NCI-H1417 (cell line): ENCODE results near the gene ELF1.
"Not testable (repeated sequence)": the region's sequence is repeated elsewhere in the genome, so short reads cannot be mapped to it uniquely, and the experiment has no call there.

Experiments used
- DNase-seq, 3 experiments: peaks; one replicate each; lab custom pipeline; 2025; lab: John Stamatoyannopoulos, UW

Gene ELF1

DNA sequence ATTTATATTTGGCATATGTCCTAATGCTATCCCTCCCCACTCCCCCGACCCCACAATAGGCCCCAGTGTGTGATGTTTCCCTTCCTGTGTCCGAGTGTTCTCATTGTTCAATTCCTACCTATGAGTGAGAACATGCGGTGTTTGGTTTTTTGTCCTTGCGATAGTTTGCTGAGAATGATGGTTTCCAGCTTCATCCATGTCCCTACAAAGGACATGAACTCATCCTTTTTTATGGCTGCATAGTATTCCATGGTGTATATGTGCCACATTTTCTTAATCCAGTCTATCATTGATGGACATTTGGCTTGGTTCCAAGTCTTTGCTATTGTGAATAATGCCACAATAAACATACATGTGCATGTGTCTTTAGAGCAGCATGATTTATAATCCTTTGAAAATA, 23.3 kb upstream of the ELF1 start:
- DNase-seq, result not testable (repeated sequence)

DNA sequence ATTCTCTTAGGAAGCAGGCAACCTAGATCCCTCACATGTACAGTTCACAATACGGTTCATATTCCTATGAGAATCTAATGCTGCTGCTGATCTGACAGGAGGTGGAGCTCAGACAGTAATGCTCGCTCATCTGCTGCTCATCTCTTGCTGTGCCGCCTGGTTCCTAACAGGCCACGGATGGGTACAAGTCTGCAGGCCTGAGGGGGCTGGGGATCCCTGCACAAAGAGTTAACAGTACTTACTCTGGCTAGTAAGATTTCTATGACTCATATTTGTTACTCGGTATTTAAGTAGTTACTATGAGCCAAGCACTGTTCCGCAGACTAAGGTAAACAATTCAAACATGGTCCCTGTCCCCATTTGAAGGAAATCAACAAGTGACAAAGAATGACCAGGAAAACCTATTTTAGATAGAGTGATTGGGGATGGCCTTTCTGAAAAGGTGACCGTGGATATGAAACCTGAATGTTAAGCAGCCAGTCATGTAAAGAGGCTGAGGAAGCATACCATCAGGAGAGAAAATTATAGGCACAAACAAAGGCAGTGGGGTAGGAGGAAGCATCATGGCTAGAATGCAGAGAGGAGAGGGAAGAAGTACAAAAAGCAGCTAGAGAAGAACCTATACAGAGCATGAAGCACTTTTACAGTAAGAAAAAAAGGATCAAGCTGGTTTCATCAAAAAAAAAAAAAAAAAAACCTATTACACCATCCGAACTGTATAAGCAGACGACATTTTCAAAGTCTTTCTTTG, 21.6 kb upstream of the ELF1 start:
- DNase-seq, result no peak

DNA sequence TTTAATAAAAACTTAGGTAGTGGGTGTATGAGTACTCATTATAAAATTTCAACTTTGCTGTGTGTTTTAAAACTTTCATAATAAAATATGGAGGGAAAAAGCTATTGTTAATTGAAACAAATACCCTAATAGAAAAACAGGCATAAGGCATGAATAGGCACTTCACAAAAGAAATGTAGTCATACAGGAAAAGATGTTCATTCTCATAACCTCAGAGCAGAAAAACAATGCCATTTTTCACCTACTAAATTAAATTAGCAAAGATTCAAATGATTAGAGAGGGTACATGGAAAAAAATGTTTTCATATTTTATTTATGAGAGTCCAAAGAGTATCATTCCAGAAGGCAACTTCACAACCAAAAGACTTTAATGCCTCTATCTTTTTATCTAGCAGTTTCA, 20.6 kb upstream of the ELF1 start:
- DNase-seq, result no peak

DNA sequence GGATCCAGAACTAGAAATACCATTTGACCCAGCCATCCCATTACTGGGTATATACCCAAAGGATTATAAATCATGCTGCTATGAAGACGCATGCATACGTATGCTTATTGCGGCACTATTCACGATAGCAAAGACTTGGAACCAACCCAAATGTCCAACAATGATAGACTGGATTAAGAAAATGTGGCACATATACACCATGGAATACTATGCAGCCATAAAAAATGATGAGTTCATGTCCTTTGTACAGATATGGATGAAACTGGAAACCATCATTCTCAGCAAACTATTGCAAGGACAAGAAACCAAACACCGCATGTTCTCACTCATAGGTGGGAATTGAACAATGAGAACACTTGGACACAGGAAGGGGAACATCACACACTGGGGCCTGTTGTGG, 17.4 kb upstream of the ELF1 start:
- not testable (repeated sequence) for DNase-seq

DNA sequence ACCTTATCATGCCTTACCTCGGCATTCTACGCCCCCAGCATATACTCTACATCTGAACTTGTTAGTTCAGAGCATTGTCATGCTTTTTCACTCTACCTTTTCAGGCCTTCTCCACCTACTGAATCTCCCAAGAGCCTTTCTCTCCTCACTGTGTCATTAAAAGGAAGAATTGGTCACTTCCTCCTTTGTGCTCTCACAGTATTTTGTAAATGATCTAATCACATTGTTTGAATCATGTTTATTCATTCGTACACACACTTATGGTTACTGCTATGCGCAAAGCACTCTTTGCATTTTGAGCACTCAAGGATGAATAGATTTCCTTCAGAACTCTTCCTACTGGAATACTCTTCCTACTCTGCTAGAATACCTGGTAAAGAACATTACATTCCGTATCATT, 15.8 kb upstream of the ELF1 start:
- no peak for DNase-seq

DNA sequence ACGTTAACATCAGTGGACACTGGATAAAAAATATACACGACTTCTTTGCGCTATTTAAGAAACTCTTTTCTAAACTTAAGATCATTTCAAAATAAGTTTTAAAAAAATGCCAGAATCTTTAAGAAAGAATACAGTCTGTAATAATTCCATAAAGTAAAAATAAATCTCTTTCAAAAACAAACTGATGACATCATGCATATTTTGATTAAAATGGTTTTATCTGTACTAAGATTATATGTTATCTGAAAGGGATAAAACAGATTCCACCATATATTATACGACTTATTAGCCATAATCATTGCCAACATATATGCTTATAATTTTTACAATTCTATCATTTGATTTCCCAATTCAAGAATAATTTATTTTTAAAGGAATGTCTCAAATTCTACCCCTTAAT, 15.3 kb upstream of the ELF1 start:
- no peak for DNase-seq

DNA sequence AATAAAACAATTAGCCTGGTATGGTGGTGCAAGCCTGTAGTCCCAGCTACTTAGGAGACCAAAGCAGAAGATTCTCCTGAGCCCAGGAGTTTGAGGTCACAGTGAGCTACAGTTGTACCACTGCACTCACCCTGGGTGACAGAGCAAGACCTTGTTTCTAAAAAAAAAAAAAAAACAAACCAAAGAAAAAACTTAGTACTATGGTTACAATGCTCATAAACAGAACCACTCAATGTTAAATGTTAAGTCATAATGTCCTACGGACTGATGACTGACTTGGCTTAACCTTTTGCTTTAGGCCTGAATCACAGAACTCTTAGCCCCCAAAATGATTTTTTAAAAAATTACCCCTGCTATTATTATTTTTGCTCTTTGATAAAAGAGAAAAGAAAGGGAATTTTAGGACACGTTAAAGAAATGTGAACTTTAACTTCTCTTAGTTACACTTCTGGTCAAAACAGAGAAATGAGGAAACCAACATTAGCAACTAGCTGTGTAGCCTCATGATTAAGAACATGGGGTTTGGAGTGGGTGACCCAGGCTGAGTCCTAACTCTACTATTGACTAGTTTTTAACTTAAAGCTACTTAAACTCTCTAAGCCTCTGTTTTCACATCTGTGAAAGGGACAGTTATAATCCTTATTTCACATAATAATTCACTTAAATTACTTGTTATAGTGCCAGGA, 13.7 kb upstream of the ELF1 start:
- DNase-seq, result no peak

DNA sequence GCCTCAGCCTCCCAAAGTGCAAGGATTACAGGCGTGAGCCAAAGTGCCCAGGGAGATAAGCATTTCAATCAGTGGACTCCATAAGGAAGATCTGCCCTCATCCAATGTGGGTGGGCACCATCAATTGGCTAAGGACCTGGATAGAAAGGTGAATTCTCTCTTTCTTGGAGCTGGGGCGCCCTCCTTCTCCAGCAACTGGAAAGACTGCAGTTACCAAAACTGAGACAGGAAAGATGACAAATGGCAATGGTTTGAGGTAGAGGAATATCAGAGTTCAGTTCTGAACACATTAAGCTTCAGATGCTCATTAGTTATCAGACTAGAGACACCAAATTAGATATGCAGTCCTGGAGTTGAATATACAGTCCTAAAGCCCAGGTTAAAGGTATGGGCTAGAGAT, 10.5 kb upstream of the ELF1 start:
- DNase-seq, result no peak

DNA sequence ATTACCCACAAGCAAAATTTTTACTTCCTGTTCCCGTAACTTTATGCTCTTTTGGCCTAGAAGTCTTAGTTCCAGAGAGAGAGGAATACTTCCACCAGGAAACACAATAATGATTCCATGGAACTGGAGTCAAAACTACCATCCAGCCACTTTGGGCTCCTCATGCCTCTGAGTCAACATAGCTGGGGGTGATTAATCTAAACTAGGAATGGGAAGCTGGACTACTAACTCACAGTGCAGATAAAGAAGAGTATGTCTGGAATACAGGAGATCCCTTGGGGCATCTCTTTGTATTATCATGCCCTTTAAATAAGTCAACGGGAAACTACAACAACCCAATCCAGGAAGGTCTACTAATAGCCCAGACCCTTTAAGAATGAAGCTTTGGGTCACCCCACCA, 8.9 kb upstream of the ELF1 start:
- no peak for DNase-seq

DNA sequence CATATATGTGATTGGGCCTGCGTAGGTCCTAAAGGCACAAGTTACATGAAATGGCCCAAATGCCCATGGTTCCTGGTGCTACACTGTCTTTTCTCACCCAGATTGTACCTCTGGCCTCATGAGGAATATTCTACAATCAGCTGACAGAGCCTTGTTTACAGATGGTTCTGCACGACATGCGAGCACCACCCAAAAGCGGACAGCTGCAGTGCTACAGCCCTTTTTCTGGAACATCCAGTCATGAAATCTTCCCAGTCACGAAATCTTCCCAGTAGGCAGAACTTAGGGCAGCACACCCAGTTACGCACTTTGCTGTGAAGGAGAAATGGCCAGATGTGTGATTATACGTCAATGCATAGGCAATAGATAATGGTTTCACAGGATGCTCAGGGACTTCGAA, 7.7 kb upstream of the ELF1 start:
- DNase-seq, result no peak

DNA sequence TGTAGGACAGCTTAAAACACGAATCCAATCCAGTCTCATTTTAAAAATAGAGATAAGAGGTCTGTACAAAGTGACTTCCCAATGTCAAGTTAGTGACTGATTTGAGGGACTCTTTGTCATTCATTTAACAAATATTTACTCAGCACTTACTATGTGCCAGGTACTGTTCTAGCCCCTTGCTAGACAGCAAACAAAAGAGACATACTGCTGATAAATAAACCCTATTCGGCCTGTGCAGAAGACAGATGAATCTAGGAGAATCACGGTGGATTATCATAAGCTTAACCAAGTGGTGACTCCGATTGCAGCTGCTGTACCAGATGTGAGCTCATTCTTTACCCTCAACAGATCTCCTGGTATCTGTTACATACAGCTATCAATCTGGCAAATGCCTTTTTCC, 6.4 kb upstream of the ELF1 start:
- no peak for DNase-seq

DNA sequence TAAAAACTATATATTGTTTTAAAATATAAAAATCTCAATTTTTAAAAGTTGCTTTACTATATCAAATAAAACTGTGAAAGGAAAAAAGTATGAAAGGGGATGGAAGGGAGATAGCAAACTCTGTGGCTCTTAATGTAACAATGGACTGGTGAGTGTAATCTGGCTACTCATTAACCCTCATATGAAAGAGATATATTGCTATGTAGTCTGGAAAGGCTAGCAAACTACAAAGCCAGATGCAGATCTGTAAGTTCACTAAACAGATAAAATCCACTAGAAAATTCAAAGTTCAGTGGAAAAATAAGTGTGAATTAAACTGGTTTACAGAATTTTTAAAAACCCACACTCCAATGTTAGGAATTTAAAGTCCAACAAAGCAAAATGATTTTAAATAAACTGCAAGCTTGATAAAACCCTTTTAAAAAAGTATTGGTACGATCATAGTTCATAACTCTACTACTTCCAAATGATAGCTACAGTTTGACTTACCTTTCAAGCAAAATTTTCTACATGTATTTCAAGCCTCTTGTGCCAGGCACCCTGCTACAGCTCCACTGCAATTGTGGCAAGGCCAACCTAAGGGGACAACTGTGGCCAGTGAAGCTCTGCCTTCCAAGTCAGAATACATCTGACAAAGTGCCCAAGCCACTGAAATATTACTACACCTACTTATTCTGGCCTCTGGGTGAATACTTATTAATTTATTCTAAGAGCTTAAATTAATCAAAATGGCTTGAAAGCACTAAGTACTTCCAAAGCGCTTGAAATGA, 647 bp upstream of the ELF1 start:
- no peak for DNase-seq

DNA sequence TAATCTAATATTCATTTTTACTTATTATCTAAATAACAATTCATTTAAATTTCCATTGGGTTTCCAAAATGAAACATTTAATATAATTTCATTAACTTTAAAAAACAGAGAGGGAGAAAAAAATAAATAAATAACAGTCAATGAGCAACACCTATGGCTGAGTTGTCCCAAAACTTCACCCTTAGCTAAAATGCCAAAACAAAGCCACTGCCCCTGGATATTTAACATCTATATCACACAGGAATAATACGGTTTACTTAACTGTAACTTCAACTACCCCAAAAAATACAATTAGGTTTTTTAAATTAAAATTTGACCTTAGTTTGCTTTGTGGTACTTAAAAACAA, 541 bp downstream of the ELF1 start:
- DNase-seq, result no peak

DNA sequence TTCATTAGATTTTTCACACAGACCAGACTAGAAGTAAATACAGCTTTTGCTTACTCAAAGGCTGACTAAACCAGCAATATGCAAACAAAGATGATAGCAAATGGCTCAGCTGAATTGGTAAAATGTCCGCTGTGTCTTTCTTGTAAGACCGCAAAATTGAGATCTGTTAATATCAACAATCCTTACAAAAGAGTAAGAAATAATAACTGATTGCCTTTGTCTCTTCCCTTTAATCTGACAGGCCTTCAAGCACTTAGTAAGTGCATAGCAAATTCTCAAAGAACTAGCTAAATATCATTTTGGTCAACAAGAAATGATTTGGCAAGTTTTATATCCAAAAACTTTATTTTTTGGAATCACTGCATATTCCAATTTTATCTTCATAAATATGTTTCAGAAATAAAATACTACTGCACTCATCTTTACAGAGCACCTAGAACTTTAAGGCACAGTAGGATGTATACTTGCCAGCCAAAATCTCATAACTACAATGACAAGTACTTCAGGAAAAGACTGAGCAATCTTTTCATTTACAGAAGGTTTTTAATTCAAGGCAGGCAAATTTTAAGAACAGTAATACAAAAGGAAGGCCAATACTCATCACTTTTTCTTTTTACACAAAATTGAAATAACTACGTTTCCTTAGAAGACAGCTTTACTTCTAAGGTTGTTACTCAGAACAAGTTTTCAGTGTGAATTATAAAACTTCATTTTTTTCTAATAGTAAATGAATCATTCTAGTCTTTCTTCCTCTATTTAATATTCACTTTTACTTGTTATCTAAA, 1.1 kb downstream of the ELF1 start:
- peak in 1 of 3 experiments; percentile 9 for DNase-seq

DNA sequence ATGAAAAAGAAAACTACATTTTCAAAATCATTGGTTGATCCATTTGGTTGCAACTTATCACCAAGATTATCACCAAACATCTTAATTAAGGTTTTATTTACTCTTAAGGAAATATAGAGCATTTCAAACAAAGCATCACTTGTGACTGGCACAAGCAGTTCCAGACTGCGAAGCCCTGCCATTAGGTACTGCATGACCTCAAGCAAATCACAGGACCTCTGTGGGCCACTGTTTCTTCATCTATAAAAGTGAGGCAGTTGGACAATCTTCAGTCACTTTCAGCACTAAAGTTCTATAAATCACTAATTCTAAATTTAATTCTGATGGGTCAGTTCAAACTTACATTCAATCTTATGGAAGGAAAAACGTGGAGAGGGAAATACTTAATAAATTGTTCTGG, 2.0 kb downstream of the ELF1 start:
- peak in 1 of 3 experiments; percentile 3 for DNase-seq

DNA sequence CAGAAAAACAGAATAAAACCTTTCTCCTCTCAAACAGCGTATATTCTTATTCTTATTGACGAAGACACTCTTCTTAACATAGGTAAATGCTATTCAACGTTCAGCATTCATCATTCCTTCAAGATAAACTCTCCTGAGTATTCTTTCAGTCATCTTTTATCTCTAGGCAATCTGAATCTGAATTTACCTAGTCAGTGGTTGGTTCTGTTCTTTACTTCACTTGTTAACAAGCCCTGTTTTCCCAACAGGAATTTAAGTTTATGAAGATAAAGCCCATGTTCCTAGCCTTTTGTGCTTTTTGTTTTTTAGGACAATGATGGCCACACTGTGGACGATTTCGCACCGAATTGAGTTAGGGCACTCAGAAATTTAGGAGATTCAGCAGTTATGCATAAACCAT, 3.2 kb downstream of the ELF1 start:
- no peak for DNase-seq

DNA sequence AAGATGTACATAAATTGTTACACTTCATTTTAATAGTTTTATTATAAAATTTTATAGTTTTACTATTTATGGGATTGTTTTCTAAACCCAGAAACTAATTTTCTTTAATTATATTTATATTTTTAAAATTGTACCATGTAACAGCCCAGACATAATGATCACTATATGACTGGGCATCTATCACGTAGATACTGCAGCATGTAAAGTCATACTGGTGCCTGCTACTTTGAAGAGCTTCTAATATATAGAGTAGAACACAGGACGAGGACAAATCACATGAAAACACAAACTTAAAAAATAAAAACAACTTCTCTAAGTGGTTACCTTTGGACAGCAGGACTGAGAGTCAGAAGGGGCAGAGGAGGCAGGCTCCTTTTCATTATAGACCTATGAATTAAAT, 5.3 kb downstream of the ELF1 start:
- no peak for DNase-seq

DNA sequence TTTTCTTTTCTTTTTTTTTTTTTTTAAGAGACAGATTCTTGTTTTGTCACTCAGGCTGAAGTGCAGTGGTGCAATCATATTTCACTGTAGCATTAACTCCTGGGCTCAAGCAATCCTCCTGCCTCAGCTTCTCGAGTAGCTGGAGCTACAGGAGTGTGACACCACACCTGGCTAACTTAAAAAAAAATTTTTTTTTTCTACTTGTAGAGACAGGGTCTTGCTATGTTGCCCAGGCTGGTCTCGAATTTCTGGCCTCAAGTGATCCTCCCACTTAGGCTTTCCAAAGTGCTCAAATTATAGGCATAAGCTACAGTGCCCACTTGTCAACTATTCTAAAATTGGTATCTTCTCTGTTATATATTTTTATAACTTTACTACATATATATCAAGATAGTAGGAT, 6.6 kb downstream of the ELF1 start:
- no peak for DNase-seq

DNA sequence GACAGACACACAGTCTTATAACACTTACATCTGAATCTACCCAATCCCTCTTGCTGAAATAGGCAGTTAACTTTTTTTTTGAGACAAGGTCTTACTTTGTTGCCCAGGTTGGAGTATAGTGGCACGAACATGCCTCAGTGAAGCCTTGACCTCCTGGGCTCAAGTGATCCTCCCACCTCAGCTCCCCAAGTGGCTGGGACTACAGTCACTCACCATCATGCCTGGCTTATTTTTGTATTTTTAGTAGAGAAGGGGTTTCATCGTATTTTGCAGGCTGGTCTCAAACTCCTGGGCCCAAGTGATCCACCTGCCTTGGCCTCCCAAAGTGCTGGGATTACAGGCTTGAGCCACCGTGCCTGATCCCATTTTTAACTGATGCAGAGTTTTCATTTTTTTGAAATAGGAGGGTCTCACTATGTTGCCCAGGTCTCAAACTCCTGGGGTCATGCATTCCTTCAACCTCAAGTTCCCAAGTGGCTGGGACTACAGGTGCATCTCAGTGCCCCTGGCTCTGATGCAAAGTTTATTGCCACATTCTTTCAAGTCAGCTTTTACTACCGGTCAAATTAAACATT, 7.6 kb downstream of the ELF1 start:
- no peak for DNase-seq

DNA sequence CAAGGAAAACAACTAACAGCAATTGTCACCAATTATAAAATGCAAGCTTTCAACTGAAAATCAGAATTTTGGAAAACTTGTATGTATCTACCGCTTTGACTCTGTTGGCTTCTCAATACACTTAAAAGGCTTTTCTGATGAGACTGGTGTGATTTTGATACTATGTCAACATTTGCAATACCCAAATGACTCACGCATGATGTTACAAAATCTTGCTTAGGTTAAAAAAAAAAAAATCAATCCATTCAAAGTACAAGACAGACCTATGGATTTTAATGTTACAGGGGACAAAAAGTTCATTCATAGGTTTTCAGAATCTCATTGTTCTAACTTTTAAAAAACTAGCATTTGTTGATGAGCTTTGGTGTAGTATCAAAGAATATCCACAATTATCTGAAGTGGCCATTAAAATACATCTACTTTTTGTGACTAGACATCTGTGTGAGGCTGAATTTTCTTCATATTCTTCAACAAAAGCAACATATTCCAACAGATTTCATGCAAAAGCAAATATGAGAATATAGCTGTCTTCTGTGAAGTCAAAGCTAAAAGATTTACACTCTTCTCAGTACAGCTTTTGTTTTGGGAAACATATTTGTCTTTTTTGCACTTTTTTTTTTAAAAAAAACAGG, 10.7 kb downstream of the ELF1 start:
- DNase-seq, result no peak

DNA sequence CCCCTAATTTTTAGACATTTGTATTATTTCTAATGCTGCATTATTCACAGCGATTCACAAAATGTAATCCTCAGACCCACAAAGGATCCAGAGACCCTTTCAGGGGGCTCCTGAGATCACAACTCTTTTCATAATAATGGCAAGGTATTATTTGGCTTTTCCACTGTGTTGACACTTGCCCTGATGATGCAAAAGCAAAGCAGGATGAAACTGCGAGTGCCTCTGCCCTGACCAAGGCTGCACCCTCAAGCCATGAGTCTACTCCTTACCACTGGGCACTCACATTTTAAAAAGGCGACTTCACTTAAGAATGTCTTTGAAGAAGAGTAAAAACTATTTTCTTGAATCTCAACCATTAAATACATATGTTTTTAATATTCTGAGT, 11.4 kb downstream of the ELF1 start:
- no peak for DNase-seq
